OCI-LY1 (cell line): ENCODE data around the gene FOXE1.

ENCODE experiments used
- H2AFZ ChIP-seq: fragments of 200-600 bp; sonication (generic), shearing (Covaris generic); 2 replicates; pipeline ENCODE4 v1.6.0; 2014; ENCODE audit warnings: antibody characterized with exemption, mild to moderate bottlenecking, low read length
- H3F3A ChIP-seq: fragments of 200-600 bp; sonication (generic), shearing (Covaris generic); 2 replicates; pipeline ENCODE4 v1.6.0; 2014; ENCODE audit warnings: mild to moderate bottlenecking, antibody characterized with exemption, low read length, moderate library complexity; ENCODE audit not compliant: insufficient read depth
- H3K27ac ChIP-seq: fragments of 200-600 bp; sonication (generic); 2 replicates; pipeline ENCODE4 v1.5.1; 2014; ENCODE audit warnings: low read length, mixed run types, mild to moderate bottlenecking, low read depth; ENCODE audit not compliant: poor library complexity, severe bottlenecking
- H3K27me3 ChIP-seq: fragments of 200-600 bp; sonication (generic); 2 replicates; pipeline ENCODE4 v1.6.0; 2014; ENCODE audit warnings: antibody characterized with exemption, mild to moderate bottlenecking, low read length, moderate library complexity; ENCODE audit not compliant: insufficient read depth
- H3K36me3 ChIP-seq: fragments of 200-600 bp; sonication (generic); 2 replicates; pipeline ENCODE4 v1.6.1; 2014; ENCODE audit warnings: mild to moderate bottlenecking, antibody characterized with exemption, low read length, moderate library complexity, mixed read lengths; ENCODE audit not compliant: insufficient read depth
- H3K4me1 ChIP-seq: fragments of 200-600 bp; sonication (generic); 2 replicates; pipeline ENCODE4 v1.5.1; 2014; ENCODE audit warnings: mild to moderate bottlenecking, low read length, moderate library complexity; ENCODE audit not compliant: insufficient read depth, severe bottlenecking
- H3K4me2 ChIP-seq: fragments of 200-600 bp; sonication (generic), shearing (Covaris generic); 2 replicates; pipeline ENCODE4 v1.6.1; 2014; ENCODE audit warnings: low read length
- H3K4me3 ChIP-seq: fragments of 200-600 bp; sonication (generic); 2 replicates; pipeline ENCODE4 v1.5.1; 2014; ENCODE audit warnings: low read length, low read depth, mild to moderate bottlenecking, mixed read lengths; ENCODE audit not compliant: poor library complexity, severe bottlenecking
- H3K79me2 ChIP-seq: fragments of 200-600 bp; shearing (Covaris generic); 2 replicates; pipeline ENCODE4 v1.6.1; 2016; ENCODE audit warnings: mixed run types, low read length, mixed read lengths; ENCODE audit not compliant: insufficient read depth
- H3K9ac ChIP-seq: fragments of 200-600 bp; sonication (generic), shearing (Covaris generic); 2 replicates; pipeline ENCODE4 v1.6.1; 2014; ENCODE audit warnings: mild to moderate bottlenecking, low read length, mixed read lengths
- H3K9me2 ChIP-seq: fragments of 200-600 bp; sonication (generic), shearing (Covaris generic); 2 replicates; pipeline ENCODE4 v1.6.1; 2014; ENCODE audit warnings: low read depth, mild to moderate bottlenecking, low read length, mixed read lengths
- H3K9me3 ChIP-seq: fragments of 200-600 bp; shearing (Covaris generic); 2 replicates; pipeline ENCODE4 v1.6.1; 2014; ENCODE audit warnings: low read length, mixed read lengths
- H4K20me1 ChIP-seq: fragments of 200-600 bp; sonication (generic), shearing (Covaris generic); 2 replicates; pipeline ENCODE4 v1.6.0; 2016; ENCODE audit warnings: mild to moderate bottlenecking, low read length; ENCODE audit not compliant: insufficient read depth
- EZH2 ChIP-seq: fragments of 200-600 bp; sonication (generic), shearing (Covaris generic); IDR thresholded peaks from 2 replicates; pipeline ENCODE4 v1.8.0; 2017; ENCODE audit warnings: borderline replicate concordance, mixed run types, mild to moderate bottlenecking, antibody characterized with exemption, low read length, moderate library complexity, mixed read lengths
- TF ChIP-seq, protein P1 (sequence below): fragments of 200-600 bp; sonication (generic), shearing (Covaris generic); IDR thresholded peaks from 2 replicates; pipeline ENCODE4 v1.5.1; 2017; ENCODE audit warnings: mild to moderate bottlenecking, antibody characterized with exemption, low read length, moderate library complexity, mixed read lengths

The FOXE1 gene

DNA sequence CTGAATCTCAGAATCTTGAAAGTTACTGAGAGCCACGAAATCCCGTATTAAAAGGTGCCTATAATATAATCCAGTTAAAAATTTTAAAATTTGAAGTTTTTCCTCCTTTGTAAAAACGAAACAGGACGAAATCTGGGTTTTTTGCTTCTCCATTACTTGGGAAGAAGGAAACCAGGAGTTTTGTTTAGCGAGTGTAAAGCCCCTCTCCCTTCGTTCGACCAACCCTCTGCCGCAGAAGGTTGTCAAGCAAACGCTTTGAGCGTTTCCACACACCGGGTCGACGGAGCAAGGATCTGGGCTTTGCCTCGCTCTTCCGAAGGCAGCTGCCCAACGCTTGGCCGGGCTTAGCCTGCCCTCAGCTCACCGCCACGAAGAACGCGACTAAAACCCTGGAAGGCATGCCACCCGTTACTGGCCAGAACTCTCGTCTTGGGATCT, 1.6 kb upstream of the FOXE1 start:
- Histone ChIP-seq H2AFZ (no peak overlapping the region), H3K4me2 (no peak overlapping the region), H3K27ac (no peak overlapping the region), H4K20me1 (no peaks in the 10 kb centered on the region), H3K36me3 (no peaks in the 10 kb centered on the region), H3K9ac (no peak overlapping the region), H3K4me3 (no peak overlapping the region), H3K79me2 (no peaks in the 10 kb centered on the region), H3F3A (no peaks in the 10 kb centered on the region), H3K4me1 (no peaks in the 10 kb centered on the region), H3K9me2 (no peaks in the 10 kb centered on the region), H3K9me3 (no peaks in the 10 kb centered on the region), H3K27me3 (no peaks in the 10 kb centered on the region)
- no peak for TF ChIP-seq EZH2
- TF ChIP-seq, protein P1, sequence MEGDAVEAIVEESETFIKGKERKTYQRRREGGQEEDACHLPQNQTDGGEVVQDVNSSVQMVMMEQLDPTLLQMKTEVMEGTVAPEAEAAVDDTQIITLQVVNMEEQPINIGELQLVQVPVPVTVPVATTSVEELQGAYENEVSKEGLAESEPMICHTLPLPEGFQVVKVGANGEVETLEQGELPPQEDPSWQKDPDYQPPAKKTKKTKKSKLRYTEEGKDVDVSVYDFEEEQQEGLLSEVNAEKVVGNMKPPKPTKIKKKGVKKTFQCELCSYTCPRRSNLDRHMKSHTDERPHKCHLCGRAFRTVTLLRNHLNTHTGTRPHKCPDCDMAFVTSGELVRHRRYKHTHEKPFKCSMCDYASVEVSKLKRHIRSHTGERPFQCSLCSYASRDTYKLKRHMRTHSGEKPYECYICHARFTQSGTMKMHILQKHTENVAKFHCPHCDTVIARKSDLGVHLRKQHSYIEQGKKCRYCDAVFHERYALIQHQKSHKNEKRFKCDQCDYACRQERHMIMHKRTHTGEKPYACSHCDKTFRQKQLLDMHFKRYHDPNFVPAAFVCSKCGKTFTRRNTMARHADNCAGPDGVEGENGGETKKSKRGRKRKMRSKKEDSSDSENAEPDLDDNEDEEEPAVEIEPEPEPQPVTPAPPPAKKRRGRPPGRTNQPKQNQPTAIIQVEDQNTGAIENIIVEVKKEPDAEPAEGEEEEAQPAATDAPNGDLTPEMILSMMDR = no peak

DNA sequence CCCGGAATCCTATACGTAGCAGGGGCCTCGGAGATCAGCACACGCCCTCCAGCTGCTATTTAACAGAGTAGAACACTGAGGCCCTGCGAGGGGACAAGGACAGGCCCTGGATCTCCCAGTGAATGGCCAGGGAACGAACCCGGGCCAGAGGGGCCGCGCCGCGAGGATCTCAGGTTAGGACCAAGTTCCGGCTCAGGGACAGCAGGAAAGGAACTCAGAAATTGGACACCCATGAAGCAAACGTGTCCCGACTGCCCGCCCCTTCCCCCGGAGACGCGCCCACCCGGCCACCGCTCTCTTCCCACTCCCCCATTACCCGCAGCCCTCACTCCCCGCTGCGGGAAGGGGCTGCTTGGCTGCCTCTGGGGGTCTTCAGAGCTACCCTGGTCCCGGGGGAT, 1.0 kb upstream of the FOXE1 start:
- Histone ChIP-seq H3K79me2 (no peaks in the 10 kb centered on the region), H3F3A (no peaks in the 10 kb centered on the region), H2AFZ (no peak overlapping the region), H3K9me3 (no peaks in the 10 kb centered on the region), H3K4me2 (no peak overlapping the region), H3K4me1 (no peaks in the 10 kb centered on the region), H3K36me3 (no peaks in the 10 kb centered on the region), H3K9me2 (no peaks in the 10 kb centered on the region), H4K20me1 (no peaks in the 10 kb centered on the region), H3K4me3 (no peak overlapping the region), H3K27me3 (no peaks in the 10 kb centered on the region), H3K9ac (no peak overlapping the region), H3K27ac (no peak overlapping the region)
- TF ChIP-seq, protein P1 = no peak
- no peak for TF ChIP-seq EZH2

DNA sequence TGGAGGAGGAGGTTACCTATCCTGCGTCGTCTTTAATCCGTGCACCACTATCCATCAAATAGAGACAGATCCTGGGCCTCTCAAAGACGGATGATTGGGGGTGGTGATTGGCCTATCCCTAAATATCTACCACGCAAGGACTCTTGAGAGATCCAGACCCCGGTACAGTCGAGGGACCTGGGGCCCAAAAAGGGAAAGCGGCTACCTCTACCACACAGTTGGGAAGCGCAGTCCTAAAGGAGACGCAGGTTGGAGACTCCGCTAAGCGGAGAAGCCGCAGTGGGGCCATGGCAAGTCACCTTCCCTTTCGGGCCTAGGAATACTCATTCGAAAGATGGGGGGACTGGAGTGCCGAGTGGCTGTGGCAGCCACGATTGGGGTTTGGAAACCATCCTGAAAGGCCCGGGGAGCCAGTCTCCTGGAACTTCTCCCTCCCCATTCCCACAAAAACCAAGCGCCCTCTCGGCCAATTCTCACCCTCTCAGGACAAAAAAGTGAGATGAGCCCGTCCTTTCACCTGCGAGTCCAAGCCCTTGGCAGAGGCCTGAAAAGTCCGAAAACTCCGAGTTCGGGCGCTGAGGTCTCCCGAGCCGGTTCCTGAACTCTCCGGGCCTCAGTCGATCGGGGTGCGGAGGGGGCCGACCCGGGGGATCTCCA, 499 bp upstream of the FOXE1 start:
- Histone ChIP-seq H2AFZ (no peak overlapping the region), H3K4me1 (no peaks in the 10 kb centered on the region), H3K9ac (no peak overlapping the region), H3K9me3 (no peaks in the 10 kb centered on the region), H3K27ac (no peak overlapping the region), H3K27me3 (no peaks in the 10 kb centered on the region), H3K4me2 (no peak overlapping the region), H3F3A (no peaks in the 10 kb centered on the region), H3K9me2 (no peaks in the 10 kb centered on the region), H3K4me3 (no peak overlapping the region), H4K20me1 (no peaks in the 10 kb centered on the region), H3K36me3 (no peaks in the 10 kb centered on the region), H3K79me2 (no peaks in the 10 kb centered on the region)
- TF ChIP-seq EZH2 = no peak
- TF ChIP-seq, protein P1 = no peak
